Ishikawa (cell line): ENCODE data around the gene ABTB2.

ENCODE experiments used
- CEBPB ChIP-seq: IDR thresholded peaks from 2 replicates; pipeline ENCODE4 v1.6.1; 2012
- CREB1 ChIP-seq: IDR thresholded peaks from 2 replicates; pipeline ENCODE4 v1.6.1; 2012; ENCODE audit warnings: low read depth
- EGR1 ChIP-seq: IDR thresholded peaks from 2 replicates; pipeline ENCODE4 v1.6.1; 2012
- EP300 ChIP-seq: IDR thresholded peaks from 2 replicates; pipeline ENCODE4 v1.6.1; 2012; ENCODE audit warnings: borderline replicate concordance
- FOXM1 ChIP-seq: IDR thresholded peaks from 2 replicates; pipeline ENCODE4 v1.6.1; 2012; ENCODE audit warnings: low read depth, borderline replicate concordance
- NFIC ChIP-seq: IDR thresholded peaks from 2 replicates; pipeline ENCODE4 v1.6.1; 2012
- RAD21 ChIP-seq: IDR thresholded peaks from 2 replicates; pipeline ENCODE4 v1.6.1; 2012; ENCODE audit warnings: low read depth
- REST ChIP-seq: IDR thresholded peaks from 2 replicates; pipeline ENCODE4 v1.6.1; 2012; ENCODE audit warnings: low read depth, mild to moderate bottlenecking
- TAF1 ChIP-seq: IDR thresholded peaks from 2 replicates; pipeline ENCODE4 v1.6.1; 2012; ENCODE audit warnings: low read depth, mild to moderate bottlenecking
- TCF12 ChIP-seq: IDR thresholded peaks from 2 replicates; pipeline ENCODE4 v1.6.1; 2012; ENCODE audit warnings: low read depth
- TEAD4 ChIP-seq: IDR thresholded peaks from 2 replicates; pipeline ENCODE4 v1.6.1; 2012
- USF1 ChIP-seq: IDR thresholded peaks from 2 replicates; pipeline ENCODE4 v1.6.1; 2012
- YY1 ChIP-seq: IDR thresholded peaks from 2 replicates; pipeline ENCODE4 v1.6.1; 2012; ENCODE audit warnings: low read depth
- ZBTB7A ChIP-seq: IDR thresholded peaks from 2 replicates; pipeline ENCODE4 v1.6.1; 2012; ENCODE audit warnings: low read depth
- TF ChIP-seq, protein P1 (sequence below): IDR thresholded peaks from 2 replicates; pipeline ENCODE4 v1.6.1; 2012

The ABTB2 gene

GRCh38 chr11:34189191-34189590 lies 168.6 kb downstream of the ABTB2 start:
- no peak for TF ChIP-seq TAF1
- no peak for TF ChIP-seq USF1
- no peak for TF ChIP-seq YY1
- no peak for TF ChIP-seq CEBPB
- TF ChIP-seq EGR1 = no peak
- TF ChIP-seq CREB1 = no peak
- TF ChIP-seq RAD21 = no peak
- TF ChIP-seq TEAD4 = no peak
- no peak for TF ChIP-seq ZBTB7A
- TF ChIP-seq, protein P1, sequence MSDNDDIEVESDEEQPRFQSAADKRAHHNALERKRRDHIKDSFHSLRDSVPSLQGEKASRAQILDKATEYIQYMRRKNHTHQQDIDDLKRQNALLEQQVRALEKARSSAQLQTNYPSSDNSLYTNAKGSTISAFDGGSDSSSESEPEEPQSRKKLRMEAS = no peak
- no peak for TF ChIP-seq NFIC
- no peak for TF ChIP-seq REST
- TF ChIP-seq TCF12 = no peak
- TF ChIP-seq FOXM1 = no peak
- TF ChIP-seq EP300 = no peak

DNA sequence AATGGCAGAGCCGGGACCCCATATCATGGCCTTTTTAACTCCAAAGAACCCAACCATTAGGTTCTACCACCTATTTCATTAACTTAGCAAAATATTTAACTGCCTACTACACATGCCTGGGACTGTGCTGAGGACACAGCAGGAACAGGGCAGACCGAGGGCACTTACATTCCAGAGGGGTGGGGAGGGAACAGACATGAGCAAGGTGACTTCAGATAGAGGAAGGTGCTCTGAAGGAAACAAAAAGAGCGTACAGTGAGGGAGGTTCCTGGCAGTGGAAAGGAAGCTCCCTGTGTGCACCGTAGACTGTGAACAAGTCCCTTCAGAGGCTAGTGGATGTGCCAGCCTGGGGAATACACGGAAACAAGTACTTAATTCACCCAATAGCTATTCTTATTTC lies 169.6 kb downstream of the ABTB2 start:
- TF ChIP-seq YY1 = no peak
- TF ChIP-seq, protein P1 = no peak
- no peak for TF ChIP-seq CEBPB
- TF ChIP-seq ZBTB7A = no peak
- no peak for TF ChIP-seq TCF12
- no peak for TF ChIP-seq FOXM1
- no peak for TF ChIP-seq USF1
- TF ChIP-seq RAD21 = no peak
- TF ChIP-seq TAF1 = no peak
- TF ChIP-seq NFIC = no peak
- TF ChIP-seq EP300 = no peak

GRCh38 chr11:34185926-34186841 lies 171.6 kb downstream of the ABTB2 start:
- no peak for TF ChIP-seq CREB1
- TF ChIP-seq TAF1 = no peak
- TF ChIP-seq RAD21 = no peak
- TF ChIP-seq CEBPB = no peak
- no peak for TF ChIP-seq FOXM1
- TF ChIP-seq EGR1 = no peak
- TF ChIP-seq EP300 = no peak
- no peak for TF ChIP-seq USF1
- no peak for TF ChIP-seq TCF12
- TF ChIP-seq ZBTB7A = no peak
- no peak for TF ChIP-seq REST
- no peak for TF ChIP-seq YY1
- TF ChIP-seq, protein P1 = no peak
- TF ChIP-seq NFIC = no peak

DNA sequence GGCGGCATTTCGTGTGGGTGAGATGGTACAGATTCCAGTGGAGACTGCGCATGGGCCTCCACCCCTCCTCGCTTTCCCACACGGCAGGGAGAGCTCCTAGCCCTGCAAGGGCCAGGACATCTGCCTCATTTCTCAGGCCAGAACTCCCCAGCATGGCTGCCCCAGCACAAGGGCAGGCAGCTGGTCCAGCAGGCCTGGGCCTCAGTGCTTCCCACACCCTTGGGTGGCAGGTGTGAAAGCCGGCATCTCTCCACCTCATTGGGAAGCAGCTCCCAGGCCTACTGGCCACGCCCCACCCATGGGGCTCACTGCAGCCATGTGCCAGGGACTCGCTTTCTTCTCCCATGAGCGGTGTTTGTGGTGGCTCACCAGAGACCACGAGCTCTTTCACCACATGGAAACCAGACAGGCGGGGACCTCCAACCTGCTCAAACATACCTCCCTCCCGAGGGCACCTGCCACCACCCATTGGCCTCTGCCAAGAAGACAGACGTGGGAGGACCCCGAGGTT lies 173.2 kb downstream of the ABTB2 start:
- TF ChIP-seq TAF1 (no peak), EGR1 (no peak), REST (no peak), CEBPB (no peak), FOXM1 (no peak), RAD21 (no peak), NFIC (no peak), YY1 (no peak), ZBTB7A (no peak)
- TF ChIP-seq, protein P1 = no peak
